ENCODE data around the gene GOLGA8G.
"Not testable (repeated sequence)": the region's sequence is repeated elsewhere in the genome, so short reads cannot be mapped to it uniquely, and the experiment has no call there.

Gene GOLGA8G

GRCh38 chr15:28532954-28533353 is at the start of gene GOLGA8G:
Gene GOLGA8G, minus strand, starts transcription at chr15:28532971. Its CDS starts 62 bp downstream, at chr15:28532909.
- not testable (repeated sequence) for H3K36me3 Mint-ChIP-seq (ENCODE audit: low read depth)

GRCh38 chr15:28573351-28573750 is 40.6 kb upstream of the GOLGA8G start:
- H3K4me1 Mint-ChIP-seq; H3K27me3 Mint-ChIP-seq (ENCODE audit: low read depth); H3K27ac Mint-ChIP-seq; H3K36me3 Mint-ChIP-seq (ENCODE audit: low read depth); H3K4me3 Mint-ChIP-seq; H3K9me3 Mint-ChIP-seq: not testable (repeated sequence)

More at GRCh38 chr15:28532954-28533353, at the start of gene GOLGA8G:
- H3K4me3 Mint-ChIP-seq; H3K9me3 Mint-ChIP-seq; H3K27me3 Mint-ChIP-seq (ENCODE audit: low read depth); H3K4me1 Mint-ChIP-seq; H3K27ac Mint-ChIP-seq: not testable (repeated sequence)

GRCh38 chr15:28553268-28553667 is 20.5 kb upstream of the GOLGA8G start, which contains the start of gene GOLGA6L25:
Gene GOLGA6L25, plus strand, starts transcription at chr15:28553568. Its CDS starts 61 bp downstream, at chr15:28553629.
- not testable (repeated sequence) for H3K4me1 Mint-ChIP-seq; H3K27me3 Mint-ChIP-seq (ENCODE audit: low read depth); H3K36me3 Mint-ChIP-seq (ENCODE audit: low read depth); H3K4me3 Mint-ChIP-seq; H3K9me3 Mint-ChIP-seq; H3K27ac Mint-ChIP-seq

- not testable (repeated sequence) for H3K9me3 Mint-ChIP-seq; H3K4me3 Mint-ChIP-seq; H3K27me3 Mint-ChIP-seq (ENCODE audit: low read depth); H3K27ac Mint-ChIP-seq; H3K36me3 Mint-ChIP-seq (ENCODE audit: low read depth); H3K4me1 Mint-ChIP-seq
These were observed 17.6 kb downstream of the GOLGA8G start for GRCh38 chr15:28515208-28515607.

- not testable (repeated sequence) for H3K27ac Mint-ChIP-seq; H3K36me3 Mint-ChIP-seq (ENCODE audit: low read depth); H3K9me3 Mint-ChIP-seq; H3K4me3 Mint-ChIP-seq; H3K27me3 Mint-ChIP-seq (ENCODE audit: low read depth); H3K4me1 Mint-ChIP-seq
These were observed 18.6 kb downstream of the GOLGA8G start for GRCh38 chr15:28514128-28514527.

- not testable (repeated sequence) for H3K36me3 Mint-ChIP-seq (ENCODE audit: low read depth); H3K27me3 Mint-ChIP-seq (ENCODE audit: low read depth); H3K9me3 Mint-ChIP-seq; H3K4me1 Mint-ChIP-seq; H3K4me3 Mint-ChIP-seq; H3K27ac Mint-ChIP-seq
These were observed 24.4 kb downstream of the GOLGA8G start for GRCh38 chr15:28508217-28508889.

GRCh38 chr15:28481340-28481739 is 51.4 kb downstream of the GOLGA8G start:
- not testable (repeated sequence) for H3K36me3 Mint-ChIP-seq (ENCODE audit: low read depth); H3K9me3 Mint-ChIP-seq; H3K4me1 Mint-ChIP-seq; H3K27ac Mint-ChIP-seq; H3K27me3 Mint-ChIP-seq (ENCODE audit: low read depth); H3K4me3 Mint-ChIP-seq
